ENCODE data around the gene SRSF4.

GRCh38 chr1:29197993-29198392 is 16.3 kb upstream of the SRSF4 start:
- no peak for TF ChIP-seq CTCF (IDR thresholded peaks at IDR 0.05)
- TF ChIP-seq POLR2A (IDR thresholded peaks at IDR 0.05), result no peak
